Spinal cord (tissue), 10 donors: ENCODE data around the gene QKI. TPM values are rescaled to one million over a fixed set of nuclear protein-coding genes. Genes with fewer than 3 reads are reported as not detected.

ENCODE experiments used
- DNase-seq, 6 donors: peaks; one replicate each; pipeline versions ENCODE4 v3.0.0 to v3.0.0-alpha.2; 2013 to 2015; ENCODE audit warnings: low spot score in 6 of 6, low read depth in 4 of 6
- H3K27ac ChIP-seq: one replicate; pipeline ENCODE4 v1.5.1; 2013; ENCODE audit warnings: low read depth, low read length, control low read depth
- H3K27me3 ChIP-seq: one replicate; pipeline ENCODE4 v1.6.1; 2013; ENCODE audit warnings: low read length; ENCODE audit not compliant: control insufficient read depth, insufficient read depth
- H3K36me3 ChIP-seq: one replicate; pipeline ENCODE4 v1.6.1; 2013; ENCODE audit warnings: low read length; ENCODE audit not compliant: control insufficient read depth, insufficient read depth
- H3K4me1 ChIP-seq: one replicate; pipeline ENCODE4 v1.6.1; 2013; ENCODE audit warnings: low read length; ENCODE audit not compliant: control insufficient read depth, insufficient read depth
- H3K4me3 ChIP-seq: one replicate; pipeline ENCODE4 v1.5.1; 2013; ENCODE audit warnings: low read depth, low read length, control low read depth
- H3K9me3 ChIP-seq: one replicate; pipeline ENCODE4 v1.6.1; 2013; ENCODE audit warnings: low read length; ENCODE audit not compliant: control insufficient read depth, insufficient read depth
- WGBS: methylation state at CpG from one replicate; pipeline ENCODE4 v1.1.5; 2013; ENCODE audit warnings: missing lambda C conversion rate; ENCODE audit not compliant: insufficient coverage; 5-methylcytosine and 5-hydroxymethylcytosine counted together
- polyA plus RNA-seq, 2 donors: library from polyadenylated mRNA; unstranded; fragments of 120-200 nt; gene quantifications; one replicate each; pipeline ENCODE4 v1.2.1, GENCODE V29; 2013; ENCODE audit not compliant: insufficient read length in 2 of 2
- total RNA-seq, 2 donors: library from RNA; depleted of rRNA in 1 of 2; stranded (reverse); fragments of 120-200 nt in 1 of 2; fragments of >200 nt in 1 of 2; gene quantifications; one replicate each; pipeline versions ENCODE4 v1.2.3 to v1.2.4, GENCODE V29; 2013 to 2014
- donor health status: healthy.

QKI gene
- total and polyA plus RNA-seq, 4 donors = 346 to 877 (median 601) TPM

GRCh38 chr6:163529605-163530004 lies 115.1 kb downstream of the QKI start:
- Histone ChIP-seq H3K9me3 (no peaks in the 10 kb centered on the region), H3K27ac (peak overlapping the region; percentile 19), H3K4me3 (no peak overlapping the region), H3K36me3 (no peaks in the 10 kb centered on the region), H3K4me1 (peaks cover 12% of the 10 kb centered on the region), H3K27me3 (no peaks in the 10 kb centered on the region)
- 9% methylated on average over 3 of the region's 3 CpGs for WGBS
- DNase-seq = no peak

- no peaks in the 10 kb centered on the region for H3K27me3 ChIP-seq
- H3K27ac ChIP-seq = no peak overlapping the region
Measured at GRCh38 chr6:163530406-163530805, 115.9 kb downstream of the QKI start.

GRCh38 chr6:163531122-163531521 lies 116.6 kb downstream of the QKI start:
- no peaks in the 10 kb centered on the region for H3K36me3 ChIP-seq
- peaks cover 8% of the 10 kb centered on the region for H3K4me1 ChIP-seq
- no peaks in the 10 kb centered on the region for H3K27me3 ChIP-seq
- WGBS = 47% methylated on average over 2 of the region's 2 CpGs
- no peak overlapping the region for H3K4me3 ChIP-seq
- H3K9me3 ChIP-seq = no peaks in the 10 kb centered on the region
- DNase-seq = no peak
- no peak overlapping the region for H3K27ac ChIP-seq

More at GRCh38 chr6:163530406-163530805, 115.9 kb downstream of the QKI start:
- no peaks in the 10 kb centered on the region for H3K9me3 ChIP-seq
- H3K4me1 ChIP-seq = peaks cover 10% of the 10 kb centered on the region
- WGBS = no CpG with 5 or more reads among the region's 3 CpGs
- DNase-seq = no peak
- no peaks in the 10 kb centered on the region for H3K36me3 ChIP-seq
- no peak overlapping the region for H3K4me3 ChIP-seq

- Histone ChIP-seq H3K36me3 (peaks cover 3% of the 10 kb centered on the region), H3K4me3 (no peak overlapping the region), H3K4me1 (peaks cover 8% of the 10 kb centered on the region)
Measured at GRCh38 chr6:163532526-163533078, 118.1 kb downstream of the QKI start.

DNA sequence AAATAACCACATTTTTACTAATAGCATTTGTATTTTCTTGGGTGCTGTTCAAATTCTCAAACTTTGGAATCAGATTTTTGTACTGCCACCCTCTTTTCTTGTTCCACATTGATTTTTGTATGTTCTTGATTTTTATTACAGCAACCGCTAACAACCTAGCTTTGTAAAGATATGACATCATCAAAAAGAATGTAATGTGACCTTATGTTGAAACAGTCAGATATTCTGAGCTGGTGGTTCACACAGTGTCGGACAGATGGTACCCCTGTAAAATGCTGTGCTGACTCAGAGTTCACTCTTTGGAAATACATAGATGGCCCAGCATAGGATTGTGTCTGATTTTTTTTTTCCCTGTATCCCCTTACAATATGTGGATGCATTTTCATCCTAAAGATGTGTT lies 118.9 kb downstream of the QKI start:
- Histone ChIP-seq H3K9me3 (no peaks in the 10 kb centered on the region), H3K4me3 (no peak overlapping the region), H3K4me1 (peaks cover 12% of the 10 kb centered on the region), H3K36me3 (peaks cover 3% of the 10 kb centered on the region), H3K27me3 (no peaks in the 10 kb centered on the region), H3K27ac (no peak overlapping the region)
- DNase-seq = no peak
- WGBS = 40% methylated on average over 1 of the region's 2 CpGs

More at GRCh38 chr6:163532526-163533078, 118.1 kb downstream of the QKI start:
- H3K9me3 ChIP-seq = no peaks in the 10 kb centered on the region
- WGBS = 45% methylated on average over 4 of the region's 5 CpGs
- no peak overlapping the region for H3K27ac ChIP-seq
- H3K27me3 ChIP-seq = no peaks in the 10 kb centered on the region
- DNase-seq = no peak

- peaks cover 3% of the 10 kb centered on the region for H3K4me1 ChIP-seq
- H3K27ac ChIP-seq = no peak overlapping the region
- DNase-seq = no peak
- H3K36me3 ChIP-seq = peaks cover 3% of the 10 kb centered on the region
- no peak overlapping the region for H3K4me3 ChIP-seq
- no CpG with 5 or more reads among the region's 3 CpGs for WGBS
- no peaks in the 10 kb centered on the region for H3K27me3 ChIP-seq
- no peaks in the 10 kb centered on the region for H3K9me3 ChIP-seq
Measured at GRCh38 chr6:163536770-163537169, 122.3 kb downstream of the QKI start.

GRCh38 chr6:163538331-163538730 lies 123.8 kb downstream of the QKI start:
- H3K4me3 ChIP-seq = no peak overlapping the region
- no peak for DNase-seq
- no peaks in the 10 kb centered on the region for H3K27me3 ChIP-seq
- 46% methylated on average over 5 of the region's 5 CpGs for WGBS
- peaks cover 3% of the 10 kb centered on the region for H3K36me3 ChIP-seq
- no peak overlapping the region for H3K27ac ChIP-seq
- peaks cover 3% of the 10 kb centered on the region for H3K4me1 ChIP-seq
- H3K9me3 ChIP-seq = no peaks in the 10 kb centered on the region

DNA sequence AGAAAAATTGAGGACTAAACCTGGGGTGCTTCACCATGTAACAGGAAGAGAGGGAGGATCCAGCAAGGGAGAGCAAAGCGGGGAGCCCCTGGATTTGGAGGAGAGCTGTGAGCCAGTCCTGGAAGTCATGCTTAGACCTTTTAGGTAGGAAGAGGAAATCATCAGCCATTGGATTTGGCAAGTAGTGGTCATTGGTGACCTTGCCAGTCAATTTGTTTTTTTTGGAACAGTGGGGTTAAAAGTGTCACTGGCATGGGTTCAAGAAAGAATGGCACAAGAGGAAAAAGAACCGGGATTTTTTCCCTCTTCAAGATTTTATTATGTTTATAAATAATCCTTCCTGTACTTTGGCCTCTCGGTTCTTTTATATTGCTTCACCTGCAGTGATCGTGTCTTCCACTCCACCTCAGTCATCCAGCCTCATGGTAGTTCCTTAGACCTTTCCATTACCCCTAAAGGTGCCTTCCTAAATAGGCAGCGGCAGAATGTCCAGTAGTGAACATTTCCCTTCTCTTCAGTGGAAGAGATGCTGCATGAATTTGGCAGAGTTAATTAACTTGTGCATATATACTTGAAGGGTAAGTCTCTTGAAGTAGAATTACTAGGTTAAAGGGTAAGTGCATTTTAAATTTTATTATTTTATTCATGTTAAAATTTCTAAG lies 124.7 kb downstream of the QKI start:
- no peak overlapping the region for H3K4me3 ChIP-seq
- 83% methylated on average over 3 of the region's 5 CpGs for WGBS
- DNase-seq = no peak
- no peak overlapping the region for H3K27ac ChIP-seq
- no peaks in the 10 kb centered on the region for H3K9me3 ChIP-seq
- peaks cover 3% of the 10 kb centered on the region for H3K4me1 ChIP-seq
- H3K27me3 ChIP-seq = no peaks in the 10 kb centered on the region
- peaks cover 3% of the 10 kb centered on the region for H3K36me3 ChIP-seq

DNA sequence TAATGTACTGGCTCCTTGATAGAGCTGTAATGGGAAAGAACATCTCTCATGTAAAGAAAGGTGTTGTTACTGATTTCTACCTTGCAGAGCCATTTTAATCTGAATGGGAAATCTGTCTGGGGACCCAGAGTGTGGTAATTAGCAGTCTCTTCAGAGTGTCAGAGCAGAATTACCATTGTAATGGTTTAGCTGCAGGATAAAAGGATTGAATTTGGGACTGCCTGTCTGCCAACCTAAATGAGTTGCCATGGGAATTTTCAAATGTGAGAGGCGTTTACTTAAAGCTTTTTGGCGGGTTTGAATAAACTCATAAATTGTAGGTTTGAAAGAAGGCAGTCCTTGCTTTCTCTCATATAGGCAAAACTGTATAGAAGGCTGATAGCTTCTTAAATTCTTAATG lies 128.8 kb downstream of the QKI start:
- DNase-seq = peak in 3 of 6 donors; percentile 23 to 87 (median 77)
- Histone ChIP-seq H3K27me3 (no peaks in the 10 kb centered on the region), H3K27ac (no peak overlapping the region), H3K4me3 (no peak overlapping the region), H3K4me1 (peaks cover 1% of the 10 kb centered on the region), H3K9me3 (no peaks in the 10 kb centered on the region), H3K36me3 (no peaks in the 10 kb centered on the region)
- WGBS = 29% methylated on average over 2 of the region's 2 CpGs

DNA sequence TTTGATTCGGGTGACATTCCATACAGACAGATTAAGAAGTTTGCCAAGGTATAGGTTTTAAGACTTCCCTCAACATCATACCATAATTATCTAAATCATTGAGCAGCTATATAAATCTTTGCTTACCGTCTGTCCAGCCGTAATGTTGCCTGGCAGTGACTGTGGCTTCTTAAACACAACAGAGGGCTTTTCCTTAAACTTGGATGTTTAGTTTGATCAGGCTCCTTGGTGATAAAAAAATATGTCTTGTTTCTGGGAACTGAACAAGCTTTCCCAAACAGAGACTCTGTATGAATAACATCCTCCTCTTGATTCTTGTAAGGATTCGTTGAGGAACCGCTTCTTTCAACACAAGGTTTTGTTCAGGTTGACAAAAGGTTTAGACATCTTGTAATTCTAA lies 130.9 kb downstream of the QKI start:
- no peaks in the 10 kb centered on the region for H3K27me3 ChIP-seq
- peaks cover 9% of the 10 kb centered on the region for H3K4me1 ChIP-seq
- H3K9me3 ChIP-seq = no peaks in the 10 kb centered on the region
- WGBS = no CpG with 5 or more reads among the region's 5 CpGs
- peak overlapping the region; percentile 49 for H3K27ac ChIP-seq
- H3K36me3 ChIP-seq = peaks cover 3% of the 10 kb centered on the region
- DNase-seq = peak in 2 of 6 donors; percentile 41 to 57
- no peak overlapping the region for H3K4me3 ChIP-seq
